Measurements from ENCODE around the gene LOXL1. TPM values are rescaled to one million over a fixed set of nuclear protein-coding genes. Genes with fewer than 3 reads are reported as not detected.

Gene LOXL1
- total RNA-seq, 3 donors from 2014 or later, result 5.6 to 11.3 (median 10.8) TPM

GRCh38 chr15:73954188-73955145 is 28.2 kb downstream of the LOXL1 start:
- H3K36me3 ChIP-seq, result no peaks in the 10 kb centered on the region
- H3K9me3 ChIP-seq, result no peaks in the 10 kb centered on the region
- intact Hi-C loops (cut with DNase I; ENCODE audit: low total_unique reads), result no loop called here
- no peak for TF ChIP-seq CTCF (IDR thresholded peaks at IDR 0.05)
- TF ChIP-seq POLR2A (IDR thresholded peaks at IDR 0.05), result no peak
- TF ChIP-seq POLR2AphosphoS5 (IDR thresholded peaks at IDR 0.05), result no peak
- H3K4me3 ChIP-seq, result no peak overlapping the region
- peaks cover 11 to 12% of the 10 kb centered on the region in 2 donors for H3K4me1 ChIP-seq
- DNase-seq (ENCODE audit: low spot score in 2 of 2), result peak in 1 of 2 donors; percentile 25
- no peaks in the 10 kb centered on the region for H3K27me3 ChIP-seq
- H3K27ac ChIP-seq, result peak overlapping the region in 1 of 2 donors; percentile 99

GRCh38 chr15:73955326-73955725 is 29.1 kb downstream of the LOXL1 start:
- no peak overlapping the region for H3K4me3 ChIP-seq
- DNase-seq (ENCODE audit: low spot score in 2 of 2), result peak in 1 of 2 donors; percentile 24
- H3K4me1 ChIP-seq, result peaks cover 11 to 12% of the 10 kb centered on the region in 2 donors
- TF ChIP-seq CTCF (IDR thresholded peaks at IDR 0.05), result no peak
- TF ChIP-seq POLR2A (IDR thresholded peaks at IDR 0.05), result no peak
- TF ChIP-seq POLR2AphosphoS5 (IDR thresholded peaks at IDR 0.05), result no peak
- no peaks in the 10 kb centered on the region for H3K36me3 ChIP-seq
- no peak overlapping the region for H3K27ac ChIP-seq
- no peaks in the 10 kb centered on the region for H3K9me3 ChIP-seq
- H3K27me3 ChIP-seq, result no peaks in the 10 kb centered on the region
- intact Hi-C loops (cut with DNase I; ENCODE audit: low total_unique reads), result no loop called here

- Histone ChIP-seq H3K9me3 (no peaks in the 10 kb centered on the region), H3K27me3 (no peaks in the 10 kb centered on the region), H3K27ac (peak overlapping the region in 1 of 2 donors; percentile 55), H3K4me3 (no peak overlapping the region), H3K4me1 (peaks cover 11 to 12% of the 10 kb centered on the region in 2 donors), H3K36me3 (no peaks in the 10 kb centered on the region)
- intact Hi-C loops (cut with DNase I; ENCODE audit: low total_unique reads), result no loop called here
- peak in 1 of 2 donors; percentile 37 for DNase-seq (ENCODE audit: low spot score in 2 of 2)
- no peak for TF ChIP-seq POLR2A (IDR thresholded peaks at IDR 0.05)
- TF ChIP-seq POLR2AphosphoS5 (IDR thresholded peaks at IDR 0.05), result no peak
- no peak for TF ChIP-seq CTCF (IDR thresholded peaks at IDR 0.05)
Observed at GRCh38 chr15:73955861-73956742, 29.8 kb downstream of the LOXL1 start.

GRCh38 chr15:73956743-73957135 is 30.5 kb downstream of the LOXL1 start:
- intact Hi-C loops (cut with DNase I; ENCODE audit: low total_unique reads), result no loop called here
- Histone ChIP-seq H3K27me3 (no peaks in the 10 kb centered on the region), H3K27ac (peak overlapping the region in 1 of 2 donors; percentile 55), H3K4me3 (no peak overlapping the region), H3K4me1 (peaks cover 7% of the 10 kb centered on the region in 2 donors), H3K36me3 (no peaks in the 10 kb centered on the region), H3K9me3 (no peaks in the 10 kb centered on the region)
- peak in 1 of 2 donors; percentile 55 for DNase-seq (ENCODE audit: low spot score in 2 of 2)
- TF ChIP-seq POLR2A (IDR thresholded peaks at IDR 0.05) (no peak), POLR2AphosphoS5 (IDR thresholded peaks at IDR 0.05) (peak in 1 of 3 donors; percentile 31)

- Histone ChIP-seq H3K27ac (no peak overlapping the region), H3K4me1 (peaks cover 2 to 3% of the 10 kb centered on the region in 2 donors), H3K9me3 (no peaks in the 10 kb centered on the region), H3K27me3 (no peaks in the 10 kb centered on the region), H3K36me3 (no peaks in the 10 kb centered on the region), H3K4me3 (no peak overlapping the region)
- no peak for TF ChIP-seq CTCF (IDR thresholded peaks at IDR 0.05)
- TF ChIP-seq POLR2AphosphoS5 (IDR thresholded peaks at IDR 0.05), result no peak
- TF ChIP-seq POLR2A (IDR thresholded peaks at IDR 0.05), result no peak
- DNase-seq (ENCODE audit: low spot score in 2 of 2), result peak in 1 of 2 donors; percentile 30
- intact Hi-C loops (cut with DNase I; ENCODE audit: low total_unique reads), result no loop called here
Observed at GRCh38 chr15:73957276-73957675, 31.0 kb downstream of the LOXL1 start.

Measured in breast epithelium (tissue), 4 donors.